Stomach (tissue), 4 donors: Measurements from ENCODE around the gene LRTM2.

Source experiments
- EP300 ChIP-seq: sonication (generic); formaldehyde crosslinking; IDR thresholded peaks from one replicate; pipeline ENCODE4 v1.6.1; 2017; ENCODE audit warnings: antibody characterized with exemption
- POLR2A ChIP-seq, 4 donors: fragments of 450-650 bp; IDR thresholded peaks; one replicate each; pipeline ENCODE4 v1.6.1; 2016; ENCODE audit warnings: antibody characterized with exemption in 4 of 4, control low read depth in 2 of 4, mild to moderate bottlenecking in 1 of 4, moderate library complexity in 1 of 4
- TF ChIP-seq, protein P1 (sequence below), 7 experiments: fragments of 450-650 bp in 4 of 7; fragments of 200-600 bp in 3 of 7; sonication (generic) in 3 of 7; IDR thresholded peaks; one replicate each; pipeline ENCODE4 v1.5.1; 2016 to 2019; ENCODE audit warnings: antibody characterized with exemption in 7 of 7, control low read depth in 2 of 7, mild to moderate bottlenecking in 1 of 7

DNA sequence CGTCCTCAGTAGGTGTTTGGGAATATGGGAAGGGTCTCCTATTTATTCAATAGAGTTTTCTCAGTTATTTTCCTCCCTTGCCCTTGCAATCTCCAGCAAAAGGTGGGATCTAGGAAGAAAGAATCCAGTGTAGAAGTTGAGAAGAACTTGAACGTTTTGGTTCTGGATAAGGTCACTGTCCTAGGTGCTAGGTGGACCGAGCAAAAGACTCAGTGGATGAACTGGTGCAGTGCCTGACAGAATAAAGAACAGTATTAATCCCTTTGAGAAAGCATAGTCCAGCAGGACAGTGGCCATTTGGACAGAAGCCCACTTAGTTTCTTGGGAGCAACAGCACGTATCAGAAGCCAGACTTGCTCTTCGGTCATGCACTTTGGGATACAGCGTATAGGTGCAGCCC is 32.7 kb upstream of the LRTM2 start:
- TF ChIP-seq, protein P1, sequence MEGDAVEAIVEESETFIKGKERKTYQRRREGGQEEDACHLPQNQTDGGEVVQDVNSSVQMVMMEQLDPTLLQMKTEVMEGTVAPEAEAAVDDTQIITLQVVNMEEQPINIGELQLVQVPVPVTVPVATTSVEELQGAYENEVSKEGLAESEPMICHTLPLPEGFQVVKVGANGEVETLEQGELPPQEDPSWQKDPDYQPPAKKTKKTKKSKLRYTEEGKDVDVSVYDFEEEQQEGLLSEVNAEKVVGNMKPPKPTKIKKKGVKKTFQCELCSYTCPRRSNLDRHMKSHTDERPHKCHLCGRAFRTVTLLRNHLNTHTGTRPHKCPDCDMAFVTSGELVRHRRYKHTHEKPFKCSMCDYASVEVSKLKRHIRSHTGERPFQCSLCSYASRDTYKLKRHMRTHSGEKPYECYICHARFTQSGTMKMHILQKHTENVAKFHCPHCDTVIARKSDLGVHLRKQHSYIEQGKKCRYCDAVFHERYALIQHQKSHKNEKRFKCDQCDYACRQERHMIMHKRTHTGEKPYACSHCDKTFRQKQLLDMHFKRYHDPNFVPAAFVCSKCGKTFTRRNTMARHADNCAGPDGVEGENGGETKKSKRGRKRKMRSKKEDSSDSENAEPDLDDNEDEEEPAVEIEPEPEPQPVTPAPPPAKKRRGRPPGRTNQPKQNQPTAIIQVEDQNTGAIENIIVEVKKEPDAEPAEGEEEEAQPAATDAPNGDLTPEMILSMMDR (IDR thresholded peaks at IDR 0.05) = no peak
- TF ChIP-seq POLR2A (IDR thresholded peaks at IDR 0.05) (no peak), EP300 (no peak)
